CD1c-positive myeloid dendritic cell (primary cell): ENCODE results near the gene MYOF.

Experiments
- DNase-seq: peaks from one replicate; pipeline ENCODE4 v3.0.0-alpha.2; 2016; ENCODE audit errors: extremely low spot score

The MYOF gene

DNA sequence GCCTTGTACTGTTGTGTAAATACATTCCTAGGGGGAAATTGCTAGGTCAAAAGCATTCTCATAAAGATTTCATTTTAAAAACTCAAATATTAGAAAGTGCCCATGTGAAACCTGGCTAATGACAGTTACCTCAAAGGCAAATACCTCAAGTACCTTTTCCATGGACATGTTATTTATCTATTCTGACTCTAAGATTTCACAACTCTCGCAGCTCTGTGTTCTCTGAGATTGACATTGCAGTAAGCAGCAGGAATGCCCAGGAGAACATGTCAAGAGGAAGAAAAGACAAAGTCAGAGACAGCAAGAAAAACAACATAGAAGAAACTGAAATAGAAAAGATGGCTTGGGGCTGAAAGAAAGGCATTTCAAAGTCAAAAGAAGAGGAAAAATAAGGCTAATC, 221.0 kb downstream of the MYOF start:
- no peak for DNase-seq

DNA sequence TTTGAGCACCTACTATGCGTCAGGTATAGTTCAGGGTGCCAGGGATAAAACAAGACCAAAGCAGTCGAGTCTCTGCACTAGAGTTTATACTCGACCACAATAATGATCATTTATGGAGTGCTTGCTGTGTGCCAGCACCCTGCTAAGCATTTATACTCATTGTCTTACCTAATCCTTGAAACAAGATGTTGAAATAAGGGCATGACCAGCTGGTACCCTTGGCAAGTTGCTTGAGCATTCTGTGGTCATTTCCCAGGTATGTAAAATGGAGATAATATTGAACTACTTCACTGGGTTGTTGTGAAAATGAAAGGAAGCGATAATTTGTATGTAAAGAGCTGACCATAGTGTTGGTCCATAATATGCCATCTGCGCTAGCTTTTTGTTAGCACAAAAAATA, 223.0 kb downstream of the MYOF start:
- no peak for DNase-seq
